MM.1S (cell line): ENCODE data around the gene CNGB1.
"Not testable (repeated sequence)": the region's sequence is repeated elsewhere in the genome, so short reads cannot be mapped to it uniquely, and the experiment has no call there.

ENCODE experiments used
- DNase-seq: peaks from one replicate; pipeline ENCODE4 v3.0.0-alpha.2; 2015
- H2AFZ ChIP-seq: fragments of 300-600 bp; sonication (generic); 2 replicates; pipeline ENCODE4 v1.6.0; 2016; ENCODE audit warnings: antibody characterized with exemption, low read length
- H3F3A ChIP-seq: fragments of 300-600 bp; sonication (generic); 2 replicates; pipeline ENCODE4 v1.6.1; 2016; ENCODE audit warnings: mild to moderate bottlenecking, antibody characterized with exemption, low read length, moderate library complexity, mixed read lengths; ENCODE audit not compliant: insufficient read depth
- H3K27ac ChIP-seq: fragments of 300-600 bp; sonication (generic); 2 replicates; pipeline ENCODE4 v1.5.1; 2016; ENCODE audit warnings: mild to moderate bottlenecking, low read length
- H3K27me3 ChIP-seq: fragments of 300-600 bp; sonication (generic); replicated peaks from 2 replicates; pipeline ENCODE4 v1.6.0; 2016; ENCODE audit warnings: low read length; ENCODE audit not compliant: insufficient read depth
- H3K36me3 ChIP-seq: fragments of 300-600 bp; sonication (generic); replicated peaks from 2 replicates; pipeline ENCODE4 v1.6.1; 2016; ENCODE audit warnings: mild to moderate bottlenecking, low read length, mixed read lengths; ENCODE audit not compliant: insufficient read depth
- H3K4me1 ChIP-seq: fragments of 300-600 bp; sonication (generic); 2 replicates; pipeline ENCODE4 v1.6.1; 2016; ENCODE audit warnings: low read length, mixed read lengths
- H3K4me2 ChIP-seq: fragments of 300-600 bp; sonication (generic); 2 replicates; pipeline ENCODE4 v1.6.0; 2016; ENCODE audit warnings: low read depth, low read length
- H3K4me3 ChIP-seq: fragments of 300-600 bp; sonication (generic); 2 replicates; pipeline ENCODE4 v1.5.1; 2016; ENCODE audit warnings: low read length, mixed read lengths
- H3K79me2 ChIP-seq: fragments of 300-600 bp; sonication (generic); 2 replicates; pipeline ENCODE4 v1.6.1; 2016; ENCODE audit warnings: mixed run types, low read length, mixed read lengths
- H3K9ac ChIP-seq: fragments of 300-600 bp; sonication (generic); 2 replicates; pipeline ENCODE4 v1.6.1; 2016; ENCODE audit warnings: low read length, mixed read lengths
- H3K9me2 ChIP-seq: fragments of 300-600 bp; sonication (generic); replicated peaks from 2 replicates; pipeline ENCODE4 v1.6.1; 2016; ENCODE audit warnings: mild to moderate bottlenecking, low read length, mixed read lengths; ENCODE audit not compliant: insufficient read depth
- H3K9me3 ChIP-seq: fragments of 300-600 bp; sonication (generic); replicated peaks from 2 replicates; pipeline ENCODE4 v1.6.1; 2016; ENCODE audit warnings: mild to moderate bottlenecking, low read length, mixed read lengths; ENCODE audit not compliant: insufficient read depth
- H4K20me1 ChIP-seq: fragments of 300-600 bp; sonication (generic); 2 replicates; pipeline ENCODE4 v1.6.1; 2016; ENCODE audit warnings: mild to moderate bottlenecking, low read length, moderate library complexity, mixed read lengths; ENCODE audit not compliant: insufficient read depth
- EZH2 ChIP-seq: fragments of 300-600 bp; sonication (generic); optimal IDR thresholded peaks from 2 replicates; pipeline ENCODE3; 2017; ENCODE audit warnings: low read depth, mild to moderate bottlenecking, antibody characterized with exemption, low read length, mixed read lengths
- EZH2phosphoT487 ChIP-seq: fragments of 300-600 bp; sonication (generic); IDR thresholded peaks from 2 replicates; pipeline ENCODE4 v1.6.1; 2018; ENCODE audit warnings: antibody characterized with exemption, low read length
- TF ChIP-seq, protein P1 (sequence below): fragments of 300-600 bp; sonication (generic); IDR thresholded peaks from 2 replicates; pipeline ENCODE4 v1.5.1; 2016; ENCODE audit warnings: antibody characterized with exemption, low read length, mixed read lengths

Gene CNGB1

DNA sequence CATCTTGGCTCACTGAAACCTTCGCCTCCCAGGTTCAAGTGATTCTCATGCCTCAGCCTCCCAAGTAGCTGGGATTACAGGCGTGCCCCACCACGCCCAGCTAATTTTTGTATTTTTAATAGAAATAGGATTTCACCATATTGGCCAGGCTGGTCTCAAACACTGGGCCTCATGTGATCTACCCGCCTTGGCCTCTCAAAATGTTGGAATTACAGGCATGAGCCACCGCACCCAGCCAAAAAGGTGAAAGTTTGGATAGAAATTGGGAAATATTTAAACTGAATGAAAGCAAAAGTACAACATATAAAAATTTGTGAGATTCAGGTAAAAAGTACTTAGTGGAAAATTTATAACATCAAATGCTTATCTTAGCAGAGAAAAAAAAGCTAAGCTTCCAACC, 115.7 kb downstream of the CNGB1 start:
- Histone ChIP-seq H3K9ac (no peak overlapping the region), H3K36me3 (no peaks in the 10 kb centered on the region), H2AFZ (no peak overlapping the region), H3K9me3 (no peaks in the 10 kb centered on the region), H3K4me1 (peaks cover 11% of the 10 kb centered on the region), H3K27me3 (no peaks in the 10 kb centered on the region), H4K20me1 (no peaks in the 10 kb centered on the region), H3K4me3 (no peak overlapping the region), H3K4me2 (no peak overlapping the region), H3F3A (peaks cover 9% of the 10 kb centered on the region; the same call in 1 of the 2 replicates), H3K9me2 (no peaks in the 10 kb centered on the region), H3K79me2 (no peaks in the 10 kb centered on the region), H3K27ac (no peak overlapping the region)
- TF ChIP-seq, protein P1, sequence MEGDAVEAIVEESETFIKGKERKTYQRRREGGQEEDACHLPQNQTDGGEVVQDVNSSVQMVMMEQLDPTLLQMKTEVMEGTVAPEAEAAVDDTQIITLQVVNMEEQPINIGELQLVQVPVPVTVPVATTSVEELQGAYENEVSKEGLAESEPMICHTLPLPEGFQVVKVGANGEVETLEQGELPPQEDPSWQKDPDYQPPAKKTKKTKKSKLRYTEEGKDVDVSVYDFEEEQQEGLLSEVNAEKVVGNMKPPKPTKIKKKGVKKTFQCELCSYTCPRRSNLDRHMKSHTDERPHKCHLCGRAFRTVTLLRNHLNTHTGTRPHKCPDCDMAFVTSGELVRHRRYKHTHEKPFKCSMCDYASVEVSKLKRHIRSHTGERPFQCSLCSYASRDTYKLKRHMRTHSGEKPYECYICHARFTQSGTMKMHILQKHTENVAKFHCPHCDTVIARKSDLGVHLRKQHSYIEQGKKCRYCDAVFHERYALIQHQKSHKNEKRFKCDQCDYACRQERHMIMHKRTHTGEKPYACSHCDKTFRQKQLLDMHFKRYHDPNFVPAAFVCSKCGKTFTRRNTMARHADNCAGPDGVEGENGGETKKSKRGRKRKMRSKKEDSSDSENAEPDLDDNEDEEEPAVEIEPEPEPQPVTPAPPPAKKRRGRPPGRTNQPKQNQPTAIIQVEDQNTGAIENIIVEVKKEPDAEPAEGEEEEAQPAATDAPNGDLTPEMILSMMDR = no peak
- no peak for TF ChIP-seq EZH2
- no peak for TF ChIP-seq EZH2phosphoT487
- no peak for DNase-seq

GRCh38 chr16:57852189-57852588, 118.7 kb downstream of the CNGB1 start:
- peak overlapping the region; percentile 2; the same call in 1 of the 2 replicates for H3K27ac ChIP-seq
- H3K4me3 ChIP-seq = no peak overlapping the region
- peaks cover 16% of the 10 kb centered on the region for H3K4me1 ChIP-seq
- DNase-seq = peak; percentile 63
- H3K79me2 ChIP-seq = no peaks in the 10 kb centered on the region
- no peak overlapping the region for H3K9ac ChIP-seq
- TF ChIP-seq EZH2 = no peak
- TF ChIP-seq, protein P1 = no peak
- no peak for TF ChIP-seq EZH2phosphoT487
- H2AFZ ChIP-seq = no peak overlapping the region
- H3K9me3 ChIP-seq = no peaks in the 10 kb centered on the region
- H3F3A ChIP-seq = peaks cover 14% of the 10 kb centered on the region
- H4K20me1 ChIP-seq = no peaks in the 10 kb centered on the region
- H3K27me3 ChIP-seq = no peaks in the 10 kb centered on the region
- no peaks in the 10 kb centered on the region for H3K9me2 ChIP-seq
- peak overlapping the region; percentile 46; the same call in 1 of the 2 replicates for H3K4me2 ChIP-seq
- no peaks in the 10 kb centered on the region for H3K36me3 ChIP-seq

DNA sequence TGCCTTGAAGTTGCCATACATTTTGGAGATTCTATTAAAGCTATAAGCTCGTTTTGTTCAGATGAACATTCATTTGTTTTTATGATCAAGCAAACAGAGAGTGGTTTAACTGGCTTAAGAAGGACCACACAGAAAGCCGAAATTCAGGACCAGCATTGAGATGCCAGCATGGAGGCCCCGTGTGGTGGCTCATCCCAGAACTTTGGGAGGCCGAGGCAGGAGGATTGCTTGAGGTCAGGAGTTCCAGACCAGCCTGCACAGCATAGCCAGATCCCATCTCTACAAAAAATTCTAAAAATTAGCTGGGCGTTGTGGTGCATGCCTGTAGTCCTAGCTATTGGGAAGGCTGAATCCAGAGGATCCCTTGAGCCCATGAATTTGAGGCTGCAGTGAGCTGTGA, 122.7 kb downstream of the CNGB1 start:
- no peak overlapping the region for H2AFZ ChIP-seq
- no peaks in the 10 kb centered on the region for H3K9me3 ChIP-seq
- no peak overlapping the region for H3K27ac ChIP-seq
- no peak for TF ChIP-seq EZH2
- no peak for TF ChIP-seq EZH2phosphoT487
- TF ChIP-seq, protein P1 = no peak
- H3K9ac ChIP-seq = no peak overlapping the region
- H4K20me1 ChIP-seq = no peaks in the 10 kb centered on the region
- no peak for DNase-seq
- H3F3A ChIP-seq = peaks cover 29% of the 10 kb centered on the region
- H3K4me1 ChIP-seq = peaks cover 27% of the 10 kb centered on the region
- no peaks in the 10 kb centered on the region for H3K9me2 ChIP-seq
- H3K4me3 ChIP-seq = no peak overlapping the region
- no peaks in the 10 kb centered on the region for H3K79me2 ChIP-seq
- H3K27me3 ChIP-seq = no peaks in the 10 kb centered on the region
- no peak overlapping the region for H3K4me2 ChIP-seq
- no peaks in the 10 kb centered on the region for H3K36me3 ChIP-seq

DNA sequence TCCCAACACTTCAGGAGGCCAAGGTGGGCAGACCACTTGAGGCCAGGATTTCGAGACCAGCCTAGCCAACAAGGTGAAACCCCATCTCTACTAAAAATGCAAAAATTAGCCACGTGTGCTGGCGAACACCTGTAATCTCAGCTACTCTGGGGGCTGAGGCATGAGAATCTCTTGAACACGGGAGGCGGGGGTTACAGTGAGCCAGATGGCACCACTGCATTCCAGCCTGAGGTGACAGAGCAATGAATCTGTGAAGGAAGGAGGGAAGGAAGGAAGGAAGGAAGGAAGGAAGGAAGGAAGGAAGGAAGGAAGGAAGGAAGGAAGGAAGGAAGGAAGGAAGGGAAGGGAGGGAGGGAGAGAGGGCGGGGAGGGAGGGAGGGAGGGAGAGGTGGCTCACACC, 124.0 kb downstream of the CNGB1 start:
- not testable (repeated sequence) for H3K27me3 ChIP-seq, H4K20me1 ChIP-seq, H3K9me2 ChIP-seq, H3K79me2 ChIP-seq, H3K36me3 ChIP-seq, H3K9me3 ChIP-seq
- Histone ChIP-seq H3K4me2 (peak overlapping the region; percentile 47), H3K4me3 (peak overlapping the region; percentile 40), H2AFZ (peak overlapping the region; percentile 62), H3K9ac (peak overlapping the region; percentile 34; the same call in 1 of the 2 replicates), H3K4me1 (peaks cover 17% of the 10 kb centered on the region), H3K27ac (peak overlapping the region; percentile 79), H3F3A (peaks cover 21% of the 10 kb centered on the region)
- peak; percentile 32 for DNase-seq
